NCI-H524 treated with DMSO at 0.1 percent for 48 hours (cell line): ENCODE data around the gene AVP.
"Not testable (repeated sequence)": the region's sequence is repeated elsewhere in the genome, so short reads cannot be mapped to it uniquely, and the experiment has no call there.

ENCODE experiments used
- DNase-seq: peaks from one replicate; lab custom pipeline; 2025; lab: John Stamatoyannopoulos, UW

The AVP gene, protein sequence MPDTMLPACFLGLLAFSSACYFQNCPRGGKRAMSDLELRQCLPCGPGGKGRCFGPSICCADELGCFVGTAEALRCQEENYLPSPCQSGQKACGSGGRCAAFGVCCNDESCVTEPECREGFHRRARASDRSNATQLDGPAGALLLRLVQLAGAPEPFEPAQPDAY

DNA sequence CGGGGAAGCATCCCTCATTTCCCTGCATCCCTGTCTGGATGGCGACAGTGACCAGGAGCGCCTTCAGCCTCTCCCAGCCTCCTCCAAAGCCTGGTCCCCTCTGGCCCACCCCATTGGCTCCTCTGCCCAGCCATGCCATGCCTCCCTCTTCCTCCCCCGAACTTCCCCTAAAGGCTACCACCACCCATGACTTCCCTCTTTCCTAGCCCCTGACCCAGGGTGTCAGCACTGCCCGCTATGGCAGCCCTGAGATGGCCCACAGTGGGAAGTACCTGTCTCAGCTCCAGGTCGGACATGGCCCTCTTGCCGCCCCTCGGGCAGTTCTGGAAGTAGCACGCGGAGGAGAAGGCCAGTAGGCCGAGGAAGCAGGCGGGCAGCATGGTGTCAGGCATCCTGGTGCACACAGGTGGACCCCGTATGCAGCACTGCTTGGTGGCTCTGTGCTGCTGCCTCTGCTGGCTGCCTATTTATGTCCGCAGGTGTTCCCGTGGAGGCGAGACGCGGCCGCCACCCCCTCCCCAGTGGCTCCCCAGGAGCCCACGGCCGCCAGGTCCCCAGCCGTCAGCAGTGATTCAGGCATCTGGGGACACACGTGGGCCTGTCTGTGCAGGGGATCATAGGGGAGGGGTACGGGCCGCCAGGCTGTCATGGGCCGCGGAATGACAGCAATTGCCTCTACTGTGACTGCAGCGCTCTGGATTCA lies at the start of gene AVP:
Gene AVP (minus strand): TSS at position 442 of the 703 bp plus-strand sequence. CDS start 50 bp downstream, at position 392.
- DNase-seq: no peak

DNA sequence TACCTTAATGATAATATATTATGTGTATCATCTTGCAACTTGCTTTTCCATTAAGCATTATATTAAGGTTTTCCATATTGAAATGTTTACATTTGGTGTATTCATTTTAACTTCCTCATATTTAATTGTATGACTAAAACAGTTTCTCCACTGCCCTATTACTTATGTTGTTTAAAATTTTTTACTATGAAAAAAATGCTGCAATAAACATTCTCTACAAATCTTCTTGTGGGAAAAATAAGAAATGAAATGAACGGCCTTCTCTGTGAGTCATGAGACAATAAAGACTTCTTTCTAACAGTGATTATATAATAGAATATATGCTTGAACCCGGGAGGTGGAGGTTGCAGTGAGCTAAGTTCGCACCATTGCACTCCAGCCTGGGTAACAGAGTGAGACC lies 49.6 kb upstream of the AVP start:
- DNase-seq: no peak

DNA sequence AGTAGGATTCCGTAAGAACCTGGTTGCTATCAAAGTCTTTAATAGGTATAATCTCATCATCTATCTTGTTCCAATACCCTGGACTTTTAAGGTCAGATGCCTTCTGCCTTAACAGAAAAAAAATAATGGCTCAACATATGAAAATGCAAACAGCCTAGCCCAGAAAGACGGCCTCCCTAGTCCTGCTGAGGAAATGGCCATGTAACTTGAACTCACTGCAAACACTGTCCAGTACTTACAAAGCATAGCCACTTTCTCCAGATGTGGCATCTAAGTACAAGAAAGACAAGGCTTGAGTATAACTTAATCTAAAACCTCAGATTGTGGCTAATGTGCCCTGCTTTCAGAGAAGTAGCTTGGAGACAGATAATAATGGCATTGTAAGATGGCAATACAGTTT lies 48.6 kb upstream of the AVP start:
- no peak for DNase-seq

DNA sequence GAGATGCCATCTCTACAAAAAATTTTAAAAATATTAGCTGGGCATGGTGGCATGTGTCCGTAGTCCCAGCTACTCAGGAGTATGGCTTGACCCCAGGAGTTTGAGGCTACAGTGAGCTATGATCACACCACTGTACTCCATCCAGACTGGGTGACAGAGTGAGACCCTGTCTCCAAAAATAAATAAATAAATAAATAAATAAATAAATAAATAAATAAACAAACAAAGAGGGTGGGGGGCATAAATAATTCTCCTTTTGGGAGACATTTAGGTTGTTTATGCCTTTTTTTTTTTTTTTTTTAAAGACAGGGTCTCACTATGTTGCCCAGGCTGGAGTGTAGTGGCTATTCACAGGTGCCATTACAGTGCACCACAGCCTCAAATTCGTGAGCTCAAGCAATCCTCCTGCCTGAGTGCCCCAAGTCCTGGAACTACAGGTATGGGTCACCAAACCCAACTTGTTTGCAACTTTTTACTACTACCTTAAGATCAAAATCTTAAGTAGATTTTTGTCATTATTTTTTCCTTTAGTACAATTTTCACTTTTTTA lies 45.6 kb upstream of the AVP start:
- no peak for DNase-seq

DNA sequence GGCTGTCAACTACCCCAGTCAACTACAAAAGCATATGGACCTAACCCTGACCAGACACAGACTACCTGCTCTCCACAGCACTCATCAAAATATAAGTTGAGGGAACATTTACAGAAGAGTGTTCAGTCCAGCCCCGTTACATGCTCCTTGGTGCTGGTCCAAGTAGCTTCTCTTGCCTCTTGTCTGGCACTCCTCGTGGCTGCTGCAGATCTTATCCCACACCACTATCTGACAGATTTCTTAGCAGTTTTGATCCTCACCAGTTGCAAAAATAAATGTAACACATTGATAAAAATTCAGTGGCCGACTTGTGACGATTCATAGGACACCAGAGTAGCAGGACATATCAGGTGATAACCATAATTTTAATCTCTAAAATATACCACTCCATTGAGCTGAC lies 44.6 kb upstream of the AVP start:
- DNase-seq: no peak

DNA sequence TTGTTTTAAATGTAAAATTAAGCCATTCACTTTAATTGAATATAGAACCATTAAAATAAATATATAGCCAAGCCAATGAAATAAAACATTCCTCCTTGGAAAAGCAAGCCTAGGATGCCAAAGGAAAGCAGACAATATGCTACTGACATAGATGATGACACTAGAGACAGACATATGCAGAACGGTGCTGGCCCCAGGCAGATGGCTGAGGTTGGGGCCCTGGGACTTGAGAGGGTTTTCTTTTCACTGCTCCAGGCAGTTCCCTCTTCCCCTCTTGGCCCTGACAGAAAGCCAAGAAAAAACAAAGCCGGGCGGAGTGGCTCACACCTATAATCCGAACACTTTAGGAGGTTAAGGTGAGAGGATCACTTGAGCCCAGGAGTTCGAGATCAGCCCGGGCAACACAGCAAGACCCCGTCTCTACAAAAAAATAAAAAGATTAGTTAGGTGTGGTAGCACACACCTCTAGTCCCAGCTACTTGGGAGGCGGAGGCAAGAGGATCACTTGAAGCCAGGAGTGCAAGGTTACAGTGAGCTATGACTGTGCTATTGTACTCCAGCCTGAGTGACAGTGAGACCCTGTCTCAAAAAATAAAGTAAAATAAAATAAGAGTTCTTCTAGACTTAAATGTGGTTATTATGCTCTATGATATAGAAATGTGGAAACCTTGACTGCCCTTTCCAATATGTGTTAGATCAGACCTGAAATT lies 43.9 kb upstream of the AVP start:
- DNase-seq: peak; percentile 83

DNA sequence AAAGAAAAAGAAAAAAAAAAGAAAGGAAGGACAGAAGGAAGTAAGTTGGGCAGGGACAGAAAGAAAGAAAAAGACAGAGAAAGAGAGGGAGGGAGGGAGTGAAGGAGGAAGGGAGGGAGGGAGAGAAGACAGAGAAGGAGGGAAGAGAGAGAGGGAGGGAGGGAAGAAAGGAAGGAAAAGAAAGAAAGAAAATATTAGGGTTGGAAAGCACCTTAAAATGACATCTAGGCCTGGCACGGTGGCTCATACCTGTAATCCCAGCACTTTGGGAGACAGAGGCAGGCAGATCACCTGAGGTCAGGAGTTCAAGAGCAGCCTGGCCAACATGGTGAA lies 42.0 kb upstream of the AVP start:
- no peak for DNase-seq

DNA sequence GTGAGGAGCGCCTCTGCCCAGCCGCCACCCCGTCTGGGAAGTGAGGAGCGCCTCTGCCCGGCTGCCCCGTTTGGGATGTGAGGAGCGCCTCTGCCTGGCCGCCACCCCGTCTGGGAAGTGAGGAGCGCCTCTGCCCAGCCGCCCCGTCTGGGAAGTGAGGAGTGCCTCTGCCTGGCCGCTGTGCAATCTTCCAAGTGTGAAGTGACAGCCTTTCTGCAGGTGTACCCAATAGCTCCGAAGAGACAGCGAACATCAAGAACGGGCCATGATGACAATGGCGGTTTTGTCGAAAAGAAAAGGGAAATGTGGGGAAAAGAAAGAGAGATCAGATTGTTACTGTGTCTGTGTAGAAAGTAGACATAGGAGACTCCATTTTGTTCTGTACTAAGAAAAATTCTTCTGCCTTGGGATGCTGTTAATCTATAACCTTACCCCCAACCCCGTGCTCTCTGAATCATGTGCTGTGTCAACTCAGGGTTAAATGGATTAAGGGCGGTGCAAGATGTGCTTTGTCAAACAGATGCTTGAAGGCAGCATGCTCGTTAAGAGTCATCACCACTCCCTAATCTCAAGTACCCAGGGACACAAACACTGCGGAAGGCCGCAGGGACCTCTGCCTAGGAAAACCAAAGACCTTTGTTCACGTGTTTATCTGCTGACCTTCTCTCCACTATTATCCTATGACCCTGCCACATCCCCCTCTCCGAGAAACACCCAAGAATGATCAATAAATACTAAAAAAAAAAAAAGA lies 41.4 kb upstream of the AVP start:
- not testable (repeated sequence) for DNase-seq

DNA sequence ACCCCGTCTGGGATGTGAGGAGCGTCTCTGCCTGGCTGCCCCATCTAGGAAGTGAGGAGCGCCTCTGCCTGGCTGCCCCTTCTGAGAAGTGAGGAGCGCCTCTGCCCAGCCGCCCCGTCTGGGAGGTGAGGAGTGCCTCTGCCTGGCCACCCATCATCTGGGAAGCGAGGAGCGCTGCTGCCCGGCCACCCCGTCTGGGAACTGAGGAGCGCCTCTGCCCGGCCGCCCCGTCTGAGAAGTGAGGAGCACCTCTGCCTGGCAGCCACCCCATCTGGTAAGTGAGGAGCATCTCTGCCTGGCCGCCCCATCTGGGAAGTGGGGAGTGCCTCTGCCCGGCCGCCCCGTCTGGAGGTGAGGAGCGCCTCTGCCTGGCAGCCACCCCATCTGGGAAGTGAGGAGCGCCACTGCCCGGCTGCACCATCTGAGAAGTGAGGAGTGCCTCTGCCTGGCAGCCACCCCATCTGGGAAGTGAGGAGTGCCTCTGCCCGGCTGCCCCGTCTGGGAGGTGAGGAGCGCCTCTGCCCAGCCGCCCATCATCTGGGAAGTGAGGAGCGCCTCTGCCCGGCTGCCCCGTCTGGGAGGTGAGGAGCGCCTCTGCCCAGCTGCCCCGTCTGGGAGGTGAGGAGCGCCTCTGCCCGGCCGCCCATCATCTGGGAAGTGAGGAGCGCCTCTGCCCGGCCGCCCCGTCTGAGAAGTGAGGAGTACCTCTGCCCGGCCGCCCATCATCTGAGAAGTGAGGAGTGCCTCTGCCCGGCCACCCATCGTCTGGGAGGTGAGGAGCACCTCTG lies 40.4 kb upstream of the AVP start:
- DNase-seq: not testable (repeated sequence)

DNA sequence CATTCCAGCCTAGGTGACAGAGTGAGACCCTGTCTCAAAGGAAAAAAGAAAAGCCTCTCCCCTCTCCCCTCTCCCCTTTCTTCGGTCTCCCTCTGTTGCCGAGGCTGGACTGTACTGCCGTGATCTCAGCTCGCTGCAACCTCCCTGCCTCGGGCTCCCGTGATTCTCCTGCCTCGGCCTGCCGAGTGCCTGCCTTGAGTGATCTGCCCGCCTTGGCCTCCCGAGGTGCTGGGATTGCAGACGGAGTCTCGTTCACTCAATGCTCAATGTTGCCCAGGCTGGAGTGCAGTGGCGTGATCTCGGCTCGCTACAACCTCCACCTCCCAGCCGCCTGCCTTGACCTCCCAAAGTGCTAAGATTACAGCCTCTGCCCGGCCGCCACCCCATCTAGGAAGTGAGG lies 39.6 kb upstream of the AVP start:
- not testable (repeated sequence) for DNase-seq

DNA sequence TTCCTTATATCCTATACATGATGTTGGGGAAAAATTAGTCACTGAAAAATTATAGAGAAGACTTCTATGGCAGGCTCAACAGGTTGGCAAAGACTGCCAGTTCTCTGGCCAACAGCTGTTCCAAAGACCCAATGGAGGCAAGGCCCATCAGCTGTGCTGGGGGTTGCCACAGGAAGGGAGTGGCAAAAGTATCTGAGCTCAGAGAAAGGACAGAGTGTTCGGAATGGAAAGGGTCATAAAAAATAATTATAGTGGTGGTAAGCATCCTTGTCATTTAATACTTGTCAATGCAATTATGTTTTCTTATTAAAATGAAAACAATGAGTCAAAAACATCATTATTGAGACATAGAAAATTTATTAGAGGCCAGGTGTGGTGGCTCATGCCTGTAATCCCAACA lies 39.0 kb upstream of the AVP start:
- no peak for DNase-seq

DNA sequence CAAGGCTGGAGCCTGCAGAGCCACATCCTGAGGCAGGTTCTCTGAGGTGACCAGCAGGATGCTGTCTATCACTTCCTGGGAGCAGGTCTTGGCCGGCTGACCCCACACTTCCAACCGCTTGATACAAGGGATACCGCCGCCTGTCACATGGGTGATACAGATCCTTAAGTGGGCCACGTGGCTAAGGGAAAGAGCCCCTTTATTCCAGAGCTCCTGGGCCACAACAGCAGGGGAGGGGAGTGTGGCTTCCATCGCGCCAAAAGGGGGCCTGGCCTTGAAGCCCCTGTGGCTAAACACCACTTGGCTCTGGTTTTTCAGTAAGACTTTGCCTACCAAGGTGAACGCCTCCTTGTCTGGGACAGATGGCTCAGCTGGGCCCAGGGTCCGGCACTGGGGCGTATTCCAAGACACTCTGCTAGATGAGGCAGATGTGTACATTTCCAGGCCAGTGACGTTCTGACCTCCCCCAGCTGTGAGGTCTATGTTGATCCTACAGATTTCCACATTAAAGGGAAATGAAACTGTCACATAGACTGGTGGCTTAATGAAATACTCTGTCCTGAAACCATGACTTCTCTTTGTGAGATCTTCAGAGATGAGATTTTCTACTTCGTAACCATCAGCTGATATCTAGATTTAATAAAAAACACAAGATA lies 37.6 kb upstream of the AVP start:
- DNase-seq: no peak

DNA sequence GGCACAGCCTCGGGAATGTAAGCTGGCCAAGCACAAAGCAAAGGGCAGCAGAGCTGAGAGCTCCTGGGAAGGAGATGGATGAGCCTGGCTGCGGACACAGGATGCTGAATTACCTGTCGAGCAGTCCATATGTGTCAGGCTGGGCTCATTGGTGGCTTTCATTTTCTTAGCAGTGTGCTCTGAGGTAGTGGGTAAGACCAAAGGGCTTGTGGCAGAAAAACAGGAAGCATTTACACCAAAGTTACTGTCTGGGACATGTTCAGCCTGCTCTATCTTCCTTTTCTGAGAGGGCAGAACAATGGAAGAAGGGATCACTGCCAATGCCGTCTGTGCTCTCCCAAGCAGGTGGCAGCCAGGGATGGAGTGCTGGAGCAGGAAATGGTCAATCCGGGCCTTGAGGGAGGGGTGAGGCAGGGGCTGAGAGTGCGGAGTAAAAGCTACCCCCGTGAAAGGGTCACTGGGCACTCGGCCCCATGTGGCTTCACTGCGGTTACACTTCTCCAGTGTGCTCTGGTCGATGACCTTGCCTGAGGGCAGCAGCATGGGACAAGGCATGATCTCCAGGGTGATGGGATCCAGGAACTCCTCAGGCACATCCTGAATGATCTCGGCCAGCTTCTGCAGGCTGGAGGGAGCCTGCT lies 36.9 kb upstream of the AVP start:
- no peak for DNase-seq

DNA sequence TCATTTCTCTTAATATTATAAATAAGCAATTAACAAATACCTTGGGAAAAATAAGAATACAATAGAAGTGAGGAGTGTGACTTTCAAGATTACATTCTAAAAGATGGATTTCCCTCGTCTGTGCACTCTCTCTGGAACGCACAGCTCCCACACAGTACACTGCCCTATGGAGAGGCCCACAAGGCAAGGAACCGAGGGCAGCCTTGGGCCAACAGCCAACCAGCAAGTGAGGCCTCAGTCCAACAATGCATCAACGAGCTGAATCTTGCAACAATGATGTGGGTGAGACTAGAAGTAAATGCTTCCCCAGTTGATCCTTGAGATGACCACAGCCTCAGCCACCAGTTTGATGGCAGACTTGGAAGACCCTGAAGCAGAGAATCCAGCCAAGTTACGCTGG lies 34.5 kb upstream of the AVP start:
- DNase-seq: no peak

DNA sequence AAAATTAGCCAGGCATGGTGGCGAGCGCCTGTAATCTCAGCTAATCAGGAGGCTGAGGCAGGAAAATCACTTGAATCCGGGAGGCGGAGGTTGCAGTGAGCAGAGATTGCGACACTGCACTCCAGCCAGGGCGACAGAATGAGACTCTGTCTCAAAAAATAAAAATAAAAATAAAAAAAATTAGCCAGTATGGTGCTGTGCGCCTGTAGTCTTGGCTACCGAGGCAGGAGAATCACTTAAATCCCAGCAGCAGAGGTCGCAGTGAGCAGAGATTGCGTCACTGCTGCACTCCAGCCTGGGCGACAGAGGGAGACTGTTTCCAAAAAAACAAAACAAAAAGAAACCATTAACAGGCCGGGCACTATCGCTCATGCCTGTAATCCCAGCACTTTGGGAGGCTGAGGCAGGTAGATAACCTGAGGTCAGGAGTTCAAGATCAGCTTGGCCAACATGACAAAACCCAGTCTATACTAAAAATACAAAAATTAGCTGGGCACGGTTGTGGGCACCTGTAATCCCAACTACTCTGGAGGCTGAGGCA lies 33.4 kb upstream of the AVP start:
- DNase-seq: peak; percentile 10

DNA sequence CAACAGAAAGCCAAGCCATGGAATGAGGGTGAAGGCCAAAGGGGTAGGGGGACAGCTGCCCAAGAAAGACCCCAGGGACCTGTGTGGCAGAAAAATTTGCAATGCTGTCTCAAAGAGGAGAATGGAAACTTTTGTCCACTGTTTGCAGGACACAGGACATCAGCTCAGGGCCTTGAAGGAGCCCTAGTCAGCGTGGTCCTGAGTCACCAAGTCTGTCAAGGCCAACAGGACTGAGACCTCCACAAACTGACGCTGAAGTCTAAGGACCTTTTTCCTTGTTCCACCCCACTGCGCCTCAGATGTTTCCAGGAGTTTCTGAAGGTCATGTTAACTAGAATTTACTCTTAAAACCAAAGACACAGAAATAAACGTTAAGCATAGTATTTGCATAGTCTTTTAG lies 31.8 kb upstream of the AVP start:
- DNase-seq: no peak

DNA sequence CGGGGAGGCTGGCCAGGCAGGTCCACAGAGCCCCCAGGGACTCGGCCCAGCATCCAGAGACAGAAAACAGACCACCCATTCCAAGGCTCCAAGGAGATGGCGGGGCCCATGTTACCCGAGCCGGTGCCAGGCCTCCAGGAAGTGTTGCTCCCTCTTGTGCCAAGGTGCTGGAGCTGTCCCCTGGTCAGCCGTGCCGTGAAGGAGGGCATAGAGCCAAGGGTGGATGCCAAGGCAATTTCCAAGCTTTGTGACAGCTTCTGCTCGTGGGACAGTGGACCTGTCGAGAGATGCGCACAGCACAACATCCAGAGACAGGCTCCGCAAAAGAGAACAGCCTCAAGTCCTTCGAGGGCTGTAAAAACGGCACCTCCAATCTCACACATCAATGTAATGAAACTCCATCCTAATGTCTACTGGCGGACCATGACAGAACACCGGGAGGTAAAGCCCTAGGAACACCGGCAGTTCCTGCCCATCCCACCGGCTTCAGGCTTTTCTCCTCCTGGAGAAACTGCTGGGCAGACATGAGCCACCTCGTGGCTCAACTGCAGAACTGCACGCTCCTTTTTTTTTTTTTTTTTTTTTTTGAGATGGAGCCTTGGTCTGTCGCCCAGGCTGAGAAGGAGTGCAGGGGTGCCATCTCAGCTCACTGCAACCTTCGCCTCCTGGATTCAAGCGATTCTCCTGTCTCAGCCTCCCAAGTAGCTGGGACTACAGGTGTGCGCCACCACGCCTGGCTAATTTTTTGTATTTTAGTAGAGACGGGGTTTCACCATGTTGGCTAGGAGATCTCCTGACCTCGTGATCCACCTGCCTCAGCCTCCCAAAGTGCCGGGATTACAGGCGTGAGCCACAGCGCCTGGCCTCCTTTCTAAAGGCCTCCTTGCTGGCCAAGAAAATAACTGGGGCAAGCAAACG lies 30.9 kb upstream of the AVP start:
- DNase-seq: no peak

DNA sequence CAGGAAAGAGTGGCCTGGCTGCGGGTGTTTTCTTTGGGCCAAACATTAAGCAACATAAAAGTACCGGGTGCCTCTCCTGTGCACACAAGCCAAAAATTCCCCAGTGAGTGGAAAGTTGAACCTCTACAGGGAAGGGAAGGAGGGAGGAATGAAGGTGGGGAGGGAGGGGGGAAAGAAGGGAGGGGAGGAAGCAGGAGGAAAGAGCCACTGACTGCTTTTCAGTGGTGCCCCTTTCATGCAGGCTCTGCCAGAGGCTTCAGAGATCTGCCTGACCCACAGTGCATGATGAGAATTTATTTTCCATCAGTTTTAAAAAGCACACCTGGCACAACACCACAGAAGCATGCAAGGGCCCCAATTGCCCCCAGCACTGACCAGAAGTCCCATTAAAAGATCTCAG lies 27.5 kb upstream of the AVP start:
- no peak for DNase-seq

DNA sequence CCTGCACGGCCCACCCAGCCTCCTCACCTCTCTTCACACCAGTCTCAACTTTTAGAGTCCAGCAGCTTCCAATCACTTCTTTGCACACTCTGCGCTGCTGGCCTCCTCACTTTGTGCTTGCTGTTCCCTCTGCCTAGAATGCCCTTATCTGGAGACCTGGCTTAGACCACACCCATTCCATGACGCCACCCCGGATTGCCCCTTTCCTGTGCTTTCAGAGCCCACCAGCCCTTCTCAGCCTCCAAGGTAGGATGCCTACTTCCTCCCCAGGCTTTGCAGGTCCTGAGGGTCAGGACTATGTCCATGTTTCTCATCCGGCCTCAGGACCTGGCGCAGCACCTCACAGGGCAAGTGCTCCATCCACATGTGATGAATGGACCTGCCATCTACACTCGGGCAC lies 27.0 kb upstream of the AVP start:
- no peak for DNase-seq
